Measurements from ENCODE around the gene SVOPL.

SVOPL gene

GRCh38 chr7:138595454-138595853 is 105.7 kb downstream of the SVOPL start:
- no peaks in the 10 kb centered on the region for H3K4me1 ChIP-seq (ENCODE audit: insufficient read depth, poor library complexity, severe bottlenecking)
- H3K27ac ChIP-seq (ENCODE audit: poor library complexity, severe bottlenecking) = no peak overlapping the region
- H3K36me3 ChIP-seq (ENCODE audit: low read depth) = no peaks in the 10 kb centered on the region
- no peaks in the 10 kb centered on the region for H3K9me3 ChIP-seq (ENCODE audit: severe bottlenecking)
- H3K4me3 ChIP-seq (ENCODE audit: severe bottlenecking) = no peak overlapping the region
- DNase-seq (ENCODE audit: low spot score) = no peak
- H3K27me3 ChIP-seq (ENCODE audit: insufficient read depth, poor library complexity, severe bottlenecking) = no peaks in the 10 kb centered on the region
- TF ChIP-seq CTCF (IDR thresholded peaks at IDR 0.05; ENCODE audit: poor library complexity, severe bottlenecking) = no peak
- no peak for ATAC-seq (ENCODE audit: low read depth)

DNA sequence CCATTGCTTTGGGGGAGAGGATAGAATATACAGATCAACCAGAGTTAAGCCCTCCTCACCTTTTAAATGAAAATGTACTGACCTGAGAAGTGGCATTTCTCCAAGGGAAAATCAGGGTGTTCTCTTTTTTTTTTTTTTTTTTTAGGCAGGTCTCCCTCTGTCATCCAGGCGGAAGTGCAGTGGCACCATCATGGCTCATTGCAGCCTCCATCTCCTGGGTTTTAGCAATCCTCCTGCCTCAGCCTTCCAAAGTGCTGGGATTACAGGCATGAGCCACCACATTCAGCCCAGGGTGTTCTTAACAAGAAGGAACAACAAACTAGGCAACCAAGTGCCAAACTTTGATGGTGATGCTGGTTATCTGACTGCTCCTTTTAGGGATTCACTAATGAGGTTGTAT is 111.0 kb downstream of the SVOPL start:
- Histone ChIP-seq H3K4me3 (ENCODE audit: severe bottlenecking) (no peak overlapping the region), H3K27me3 (ENCODE audit: insufficient read depth, poor library complexity, severe bottlenecking) (no peaks in the 10 kb centered on the region), H3K9me3 (ENCODE audit: severe bottlenecking) (peaks cover 3% of the 10 kb centered on the region), H3K4me1 (ENCODE audit: insufficient read depth, poor library complexity, severe bottlenecking) (no peaks in the 10 kb centered on the region), H3K36me3 (ENCODE audit: low read depth) (peaks cover 4% of the 10 kb centered on the region; the same call in 1 of the 2 replicates), H3K27ac (ENCODE audit: poor library complexity, severe bottlenecking) (no peak overlapping the region)
- ATAC-seq (ENCODE audit: low read depth) = no peak
- no peak for DNase-seq (ENCODE audit: low spot score)
- no peak for TF ChIP-seq CTCF (IDR thresholded peaks at IDR 0.05; ENCODE audit: poor library complexity, severe bottlenecking)

GRCh38 chr7:138588986-138589385 is 112.2 kb downstream of the SVOPL start:
- Histone ChIP-seq H3K36me3 (ENCODE audit: low read depth) (peaks cover 16% of the 10 kb centered on the region), H3K9me3 (ENCODE audit: severe bottlenecking) (peaks cover 3% of the 10 kb centered on the region), H3K4me1 (ENCODE audit: insufficient read depth, poor library complexity, severe bottlenecking) (no peaks in the 10 kb centered on the region), H3K4me3 (ENCODE audit: severe bottlenecking) (no peak overlapping the region), H3K27ac (ENCODE audit: poor library complexity, severe bottlenecking) (no peak overlapping the region), H3K27me3 (ENCODE audit: insufficient read depth, poor library complexity, severe bottlenecking) (no peaks in the 10 kb centered on the region)
- DNase-seq (ENCODE audit: low spot score) (no peak), ATAC-seq (ENCODE audit: low read depth) (no peak)
- no peak for TF ChIP-seq CTCF (IDR thresholded peaks at IDR 0.05; ENCODE audit: poor library complexity, severe bottlenecking)

- Histone ChIP-seq H3K4me3 (ENCODE audit: severe bottlenecking) (no peak overlapping the region), H3K4me1 (ENCODE audit: insufficient read depth, poor library complexity, severe bottlenecking) (no peaks in the 10 kb centered on the region), H3K9me3 (ENCODE audit: severe bottlenecking) (peaks cover 3% of the 10 kb centered on the region), H3K27me3 (ENCODE audit: insufficient read depth, poor library complexity, severe bottlenecking) (no peaks in the 10 kb centered on the region), H3K36me3 (ENCODE audit: low read depth) (peaks cover 22% of the 10 kb centered on the region), H3K27ac (ENCODE audit: poor library complexity, severe bottlenecking) (no peak overlapping the region)
- ATAC-seq (ENCODE audit: low read depth) (no peak), DNase-seq (ENCODE audit: low spot score) (no peak)
- TF ChIP-seq CTCF (IDR thresholded peaks at IDR 0.05; ENCODE audit: poor library complexity, severe bottlenecking) = no peak
Observed at GRCh38 chr7:138587485-138587884, 113.7 kb downstream of the SVOPL start.

DNA sequence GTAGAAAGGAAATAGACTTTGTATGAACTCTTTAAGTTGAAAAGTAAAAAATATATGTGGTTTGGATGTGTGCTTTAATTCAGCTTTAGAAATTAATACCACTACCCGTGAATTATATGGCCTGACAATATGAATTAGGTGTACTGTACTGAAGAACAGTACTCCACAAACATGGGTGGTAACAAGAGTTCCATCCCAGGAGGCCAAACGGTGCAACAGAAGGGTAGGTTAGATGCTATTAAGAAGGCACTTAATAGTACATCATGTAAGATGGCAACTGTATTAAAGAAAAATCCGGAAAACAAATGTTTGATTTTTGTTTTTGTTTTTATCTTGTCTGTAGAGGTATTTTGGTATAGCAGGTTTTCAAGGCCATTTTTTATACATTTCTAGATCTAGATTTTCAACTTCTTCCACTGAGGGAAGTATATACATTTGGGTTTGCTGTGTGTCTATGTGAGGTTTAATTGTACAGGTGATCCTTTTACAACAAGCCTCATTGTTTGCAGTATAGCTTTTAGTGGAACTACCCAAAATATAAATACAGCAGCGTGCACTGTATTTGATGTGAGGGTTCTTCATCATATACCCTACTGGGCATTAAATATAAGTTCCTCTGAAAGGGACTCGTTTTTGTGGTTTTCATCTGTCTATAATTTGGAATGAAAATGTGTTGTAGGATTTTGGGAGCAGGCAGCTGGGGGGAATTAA is 115.7 kb downstream of the SVOPL start:
- ATAC-seq (ENCODE audit: low read depth) (no peak), DNase-seq (ENCODE audit: low spot score) (no peak)
- TF ChIP-seq CTCF (IDR thresholded peaks at IDR 0.05; ENCODE audit: poor library complexity, severe bottlenecking) = no peak
- H3K4me3 ChIP-seq (ENCODE audit: severe bottlenecking) = no peak overlapping the region
- peaks cover 33% of the 10 kb centered on the region for H3K36me3 ChIP-seq (ENCODE audit: low read depth)
- no peaks in the 10 kb centered on the region for H3K27me3 ChIP-seq (ENCODE audit: insufficient read depth, poor library complexity, severe bottlenecking)
- peaks cover 3% of the 10 kb centered on the region for H3K9me3 ChIP-seq (ENCODE audit: severe bottlenecking)
- no peaks in the 10 kb centered on the region for H3K4me1 ChIP-seq (ENCODE audit: insufficient read depth, poor library complexity, severe bottlenecking)
- no peak overlapping the region for H3K27ac ChIP-seq (ENCODE audit: poor library complexity, severe bottlenecking)

Measured in RWPE2 (cell line).